ENCODE results near the gene CTSA. TPM values are rescaled to one million over a fixed set of nuclear protein-coding genes. Genes with fewer than 3 reads are reported as not detected.

CTSA gene
- total and polyA plus RNA-seq, 2 experiments from 2014 or later = 39.9 to 63.9 TPM

DNA sequence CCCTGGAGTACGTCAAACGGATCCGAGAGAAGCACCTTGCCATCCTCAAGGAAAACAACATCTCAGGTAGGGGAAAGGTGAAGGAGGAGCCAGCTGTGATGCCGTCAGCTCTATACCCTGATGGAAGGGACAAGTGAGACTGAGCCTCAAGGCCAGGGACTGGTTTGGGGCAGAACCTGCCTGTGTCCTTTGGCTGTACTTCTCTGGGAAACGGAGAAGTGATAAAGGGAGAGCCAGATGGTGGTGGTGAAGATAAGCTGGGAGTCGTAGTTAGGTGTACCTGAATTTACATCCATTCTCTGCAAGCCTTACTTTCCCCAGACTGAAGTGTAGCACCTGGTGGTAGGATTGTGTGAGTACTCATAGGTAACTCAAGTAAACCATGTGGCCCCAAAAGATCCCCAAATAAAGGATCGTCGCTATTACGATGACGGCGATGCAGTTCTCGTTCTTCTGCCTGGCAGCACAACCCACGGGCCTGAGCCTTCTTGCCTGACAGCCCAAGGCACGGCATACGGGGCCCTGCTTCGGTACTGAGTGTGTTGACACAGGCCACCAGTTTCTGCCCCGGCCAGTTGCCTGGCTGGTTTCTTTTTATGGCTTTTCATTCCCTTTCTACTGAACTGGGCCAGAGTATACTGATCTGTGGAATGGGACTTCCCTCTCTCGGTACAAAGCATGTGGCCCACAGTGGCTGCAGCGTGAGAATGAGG lies 54.0 kb downstream of the CTSA start:
- Mint-ChIP-seq H3K27ac (no peak overlapping the region), H3K36me3 (ENCODE audit: low read depth) (peaks cover 54% of the 10 kb centered on the region), H3K9me3 (no peaks in the 10 kb centered on the region), H3K27me3 (ENCODE audit: insufficient read depth, low read depth, poor library complexity) (no peaks in the 10 kb centered on the region), H3K4me1 (no peaks in the 10 kb centered on the region), H3K4me3 (no peak overlapping the region)
- TF ChIP-seq, protein P1, sequence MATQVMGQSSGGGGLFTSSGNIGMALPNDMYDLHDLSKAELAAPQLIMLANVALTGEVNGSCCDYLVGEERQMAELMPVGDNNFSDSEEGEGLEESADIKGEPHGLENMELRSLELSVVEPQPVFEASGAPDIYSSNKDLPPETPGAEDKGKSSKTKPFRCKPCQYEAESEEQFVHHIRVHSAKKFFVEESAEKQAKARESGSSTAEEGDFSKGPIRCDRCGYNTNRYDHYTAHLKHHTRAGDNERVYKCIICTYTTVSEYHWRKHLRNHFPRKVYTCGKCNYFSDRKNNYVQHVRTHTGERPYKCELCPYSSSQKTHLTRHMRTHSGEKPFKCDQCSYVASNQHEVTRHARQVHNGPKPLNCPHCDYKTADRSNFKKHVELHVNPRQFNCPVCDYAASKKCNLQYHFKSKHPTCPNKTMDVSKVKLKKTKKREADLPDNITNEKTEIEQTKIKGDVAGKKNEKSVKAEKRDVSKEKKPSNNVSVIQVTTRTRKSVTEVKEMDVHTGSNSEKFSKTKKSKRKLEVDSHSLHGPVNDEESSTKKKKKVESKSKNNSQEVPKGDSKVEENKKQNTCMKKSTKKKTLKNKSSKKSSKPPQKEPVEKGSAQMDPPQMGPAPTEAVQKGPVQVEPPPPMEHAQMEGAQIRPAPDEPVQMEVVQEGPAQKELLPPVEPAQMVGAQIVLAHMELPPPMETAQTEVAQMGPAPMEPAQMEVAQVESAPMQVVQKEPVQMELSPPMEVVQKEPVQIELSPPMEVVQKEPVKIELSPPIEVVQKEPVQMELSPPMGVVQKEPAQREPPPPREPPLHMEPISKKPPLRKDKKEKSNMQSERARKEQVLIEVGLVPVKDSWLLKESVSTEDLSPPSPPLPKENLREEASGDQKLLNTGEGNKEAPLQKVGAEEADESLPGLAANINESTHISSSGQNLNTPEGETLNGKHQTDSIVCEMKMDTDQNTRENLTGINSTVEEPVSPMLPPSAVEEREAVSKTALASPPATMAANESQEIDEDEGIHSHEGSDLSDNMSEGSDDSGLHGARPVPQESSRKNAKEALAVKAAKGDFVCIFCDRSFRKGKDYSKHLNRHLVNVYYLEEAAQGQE (IDR thresholded peaks at IDR 0.05; ENCODE audit: unreplicated experiment) = no peak
- TF ChIP-seq, protein P2, sequence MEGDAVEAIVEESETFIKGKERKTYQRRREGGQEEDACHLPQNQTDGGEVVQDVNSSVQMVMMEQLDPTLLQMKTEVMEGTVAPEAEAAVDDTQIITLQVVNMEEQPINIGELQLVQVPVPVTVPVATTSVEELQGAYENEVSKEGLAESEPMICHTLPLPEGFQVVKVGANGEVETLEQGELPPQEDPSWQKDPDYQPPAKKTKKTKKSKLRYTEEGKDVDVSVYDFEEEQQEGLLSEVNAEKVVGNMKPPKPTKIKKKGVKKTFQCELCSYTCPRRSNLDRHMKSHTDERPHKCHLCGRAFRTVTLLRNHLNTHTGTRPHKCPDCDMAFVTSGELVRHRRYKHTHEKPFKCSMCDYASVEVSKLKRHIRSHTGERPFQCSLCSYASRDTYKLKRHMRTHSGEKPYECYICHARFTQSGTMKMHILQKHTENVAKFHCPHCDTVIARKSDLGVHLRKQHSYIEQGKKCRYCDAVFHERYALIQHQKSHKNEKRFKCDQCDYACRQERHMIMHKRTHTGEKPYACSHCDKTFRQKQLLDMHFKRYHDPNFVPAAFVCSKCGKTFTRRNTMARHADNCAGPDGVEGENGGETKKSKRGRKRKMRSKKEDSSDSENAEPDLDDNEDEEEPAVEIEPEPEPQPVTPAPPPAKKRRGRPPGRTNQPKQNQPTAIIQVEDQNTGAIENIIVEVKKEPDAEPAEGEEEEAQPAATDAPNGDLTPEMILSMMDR (conservative IDR thresholded peaks at IDR 0.05; ENCODE audit: low read depth in 2 of 2) = no peak
- no peak overlapping the region for H3K27ac ChIP-seq (ENCODE audit: low read depth)
- H3K4me3 ChIP-seq = no peak overlapping the region
- H3F3A ChIP-seq (replicated peaks; ENCODE audit: low read depth) = peaks cover 4% of the 10 kb centered on the region; the same call in 1 of the 2 replicates
- H3K9me2 ChIP-seq (ENCODE audit: insufficient read depth) = no peaks in the 10 kb centered on the region
- H3K27me3 ChIP-seq (ENCODE audit: insufficient read depth) = no peaks in the 10 kb centered on the region
- no peaks in the 10 kb centered on the region for H3K79me2 ChIP-seq (replicated peaks; ENCODE audit: insufficient read depth)
- H3K36me3 ChIP-seq (ENCODE audit: insufficient read depth) = peaks cover 25% of the 10 kb centered on the region
- peak; percentile 27 for DNase-seq (ENCODE audit: low spot score)
- ATAC-seq = no peak
- H2AFZ ChIP-seq = no peak overlapping the region
- H4K20me1 ChIP-seq (replicated peaks; ENCODE audit: insufficient read depth) = no peaks in the 10 kb centered on the region; the same call in 1 of the 2 replicates
- H3K4me1 ChIP-seq (ENCODE audit: insufficient read depth) = no peaks in the 10 kb centered on the region
- no peak overlapping the region for H3K4me2 ChIP-seq

DNA sequence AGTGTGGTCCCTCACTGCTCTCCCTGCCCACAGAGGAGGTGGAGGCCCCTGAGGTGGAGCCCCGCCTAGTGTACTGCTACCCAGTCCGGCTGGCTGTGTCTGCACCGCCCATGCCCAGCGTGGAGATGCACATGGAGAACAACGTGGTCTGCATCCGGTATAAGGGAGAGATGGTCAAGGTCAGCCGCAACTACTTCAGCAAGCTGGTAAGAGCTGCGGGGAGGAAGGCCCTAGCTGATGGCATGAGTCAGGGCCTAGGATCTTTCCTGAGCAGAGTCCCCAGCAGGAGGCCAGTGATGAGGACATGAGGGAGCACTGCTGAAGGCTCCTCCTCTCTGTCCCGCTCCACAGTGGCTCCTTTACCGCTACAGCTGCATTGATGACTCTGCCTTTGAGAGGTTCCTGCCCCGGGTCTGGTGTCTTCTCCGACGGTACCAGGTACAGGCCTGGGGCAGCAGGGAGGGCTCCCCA lies 54.6 kb downstream of the CTSA start:
- no peak overlapping the region for H3K4me3 Mint-ChIP-seq
- Histone ChIP-seq H3K4me1 (ENCODE audit: insufficient read depth) (no peaks in the 10 kb centered on the region), H3K9me2 (ENCODE audit: insufficient read depth) (no peaks in the 10 kb centered on the region), H3K27me3 (ENCODE audit: insufficient read depth) (no peaks in the 10 kb centered on the region), H2AFZ (no peak overlapping the region), H3K79me2 (replicated peaks; ENCODE audit: insufficient read depth) (no peaks in the 10 kb centered on the region), H3K4me3 (no peak overlapping the region), H3F3A (replicated peaks; ENCODE audit: low read depth) (peaks cover 4% of the 10 kb centered on the region; the same call in 1 of the 2 replicates), H3K4me2 (no peak overlapping the region), H4K20me1 (replicated peaks; ENCODE audit: insufficient read depth) (no peaks in the 10 kb centered on the region; the same call in 1 of the 2 replicates), H3K36me3 (ENCODE audit: insufficient read depth) (peaks cover 20% of the 10 kb centered on the region), H3K27ac (ENCODE audit: low read depth) (no peak overlapping the region)
- ATAC-seq (no peak), DNase-seq (ENCODE audit: low spot score) (no peak)
- H3K27ac Mint-ChIP-seq = no peak overlapping the region
- peaks cover 52% of the 10 kb centered on the region for H3K36me3 Mint-ChIP-seq (ENCODE audit: low read depth)
- no peaks in the 10 kb centered on the region for H3K9me3 Mint-ChIP-seq
- H3K27me3 Mint-ChIP-seq (ENCODE audit: insufficient read depth, low read depth, poor library complexity) = peaks cover under 1% of the 10 kb centered on the region
- TF ChIP-seq CREB1 (CRISPR knock-in tag; IDR thresholded peaks at IDR 0.05; ENCODE audit: low read depth) (no peak), EZH2 (IDR thresholded peaks at IDR 0.05; ENCODE audit: low read depth, unreplicated experiment) (no peak)
- no peaks in the 10 kb centered on the region for H3K4me1 Mint-ChIP-seq

All from GM23338 (cell line).